Measurements from ENCODE around the gene CUX1.
A peak's percentile ranks its signal among the peaks of the same experiment; 100 is the strongest.
"Not testable (repeated sequence)": the region's sequence is repeated elsewhere in the genome, so short reads cannot be mapped to it uniquely, and the experiment has no call there.

Gene CUX1

DNA sequence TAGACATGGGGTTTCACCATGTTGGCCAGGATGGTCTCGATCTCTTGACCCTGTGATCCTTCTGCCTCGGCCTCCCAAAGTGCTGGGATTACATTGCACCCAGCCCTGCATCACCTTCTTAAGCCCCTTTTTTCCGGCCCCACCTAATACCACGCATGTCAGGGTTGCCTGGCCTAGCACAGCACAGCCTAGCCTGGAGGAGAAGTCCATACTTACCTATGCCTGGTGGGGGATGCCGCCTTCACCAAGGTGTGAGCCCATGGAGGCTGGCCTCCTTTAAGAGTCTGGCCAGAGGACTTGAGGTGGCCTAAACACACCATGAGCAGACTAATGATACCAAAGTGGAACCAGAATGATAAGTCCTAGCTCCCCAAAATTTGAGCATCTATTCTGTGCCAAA, 22.0 kb upstream of the CUX1 start:
- no peak for DNase-seq (ENCODE audit: low read depth)

DNA sequence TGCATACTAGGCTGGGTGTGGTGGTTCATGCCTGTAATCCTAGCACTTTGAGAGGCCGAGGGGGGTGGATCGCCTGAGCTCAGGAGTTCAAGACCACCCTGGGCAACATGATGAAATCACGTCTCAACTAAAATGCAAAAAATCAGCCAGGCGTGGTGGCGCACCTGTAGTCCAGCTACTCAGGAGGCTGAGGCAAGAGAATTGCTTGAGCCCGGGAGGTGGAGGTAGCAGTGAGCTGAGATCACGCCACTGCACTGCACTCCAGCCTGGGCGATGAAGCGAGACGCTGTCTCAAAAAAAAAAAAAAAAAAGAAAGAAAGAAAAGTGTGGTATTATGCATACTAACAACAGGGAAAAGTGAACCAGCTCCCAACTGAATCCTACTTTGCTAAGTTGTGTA, 19.3 kb upstream of the CUX1 start:
- not testable (repeated sequence) for DNase-seq (ENCODE audit: low read depth)

DNA sequence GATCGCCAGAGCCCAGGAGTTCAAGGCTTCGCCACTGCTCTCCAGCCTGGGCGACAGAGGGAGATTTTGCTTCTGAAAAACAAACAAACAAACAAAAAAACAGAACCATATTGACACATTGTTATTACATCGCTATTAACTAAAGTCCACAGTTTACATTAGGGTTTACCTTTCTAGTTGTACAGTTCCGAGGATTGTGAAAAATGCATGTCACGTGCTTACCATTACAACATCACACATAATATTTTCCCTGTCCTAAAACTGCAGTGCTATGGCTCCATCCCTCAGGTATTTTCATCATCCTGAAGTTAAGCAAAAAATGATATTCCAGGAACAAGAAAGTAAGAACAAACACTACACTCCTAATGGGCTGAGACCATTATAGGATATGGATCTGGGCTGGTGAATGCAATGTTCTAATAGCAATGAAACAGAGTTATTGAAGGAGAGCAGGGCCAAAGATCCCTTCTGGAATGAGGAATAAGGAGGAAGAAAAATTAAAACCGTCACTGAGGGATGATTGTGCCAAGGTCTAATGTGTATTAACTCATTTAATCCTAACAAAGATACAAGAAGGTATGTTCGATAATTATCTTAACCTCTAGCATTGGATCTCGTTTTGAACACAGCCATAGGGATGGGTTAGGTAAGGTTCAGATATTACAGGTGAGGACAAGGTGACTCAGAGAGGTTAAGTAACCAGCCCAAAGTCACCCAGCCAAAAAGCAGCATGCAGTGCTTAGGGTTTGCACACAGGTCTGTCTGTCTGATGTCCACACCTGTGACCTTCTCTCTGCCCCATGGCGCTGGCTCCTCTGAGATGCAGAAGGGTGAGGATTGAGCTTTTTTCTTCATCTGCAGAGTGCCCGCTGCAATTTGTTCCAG, 14.0 kb upstream of the CUX1 start:
- DNase-seq (ENCODE audit: low read depth): no peak

DNA sequence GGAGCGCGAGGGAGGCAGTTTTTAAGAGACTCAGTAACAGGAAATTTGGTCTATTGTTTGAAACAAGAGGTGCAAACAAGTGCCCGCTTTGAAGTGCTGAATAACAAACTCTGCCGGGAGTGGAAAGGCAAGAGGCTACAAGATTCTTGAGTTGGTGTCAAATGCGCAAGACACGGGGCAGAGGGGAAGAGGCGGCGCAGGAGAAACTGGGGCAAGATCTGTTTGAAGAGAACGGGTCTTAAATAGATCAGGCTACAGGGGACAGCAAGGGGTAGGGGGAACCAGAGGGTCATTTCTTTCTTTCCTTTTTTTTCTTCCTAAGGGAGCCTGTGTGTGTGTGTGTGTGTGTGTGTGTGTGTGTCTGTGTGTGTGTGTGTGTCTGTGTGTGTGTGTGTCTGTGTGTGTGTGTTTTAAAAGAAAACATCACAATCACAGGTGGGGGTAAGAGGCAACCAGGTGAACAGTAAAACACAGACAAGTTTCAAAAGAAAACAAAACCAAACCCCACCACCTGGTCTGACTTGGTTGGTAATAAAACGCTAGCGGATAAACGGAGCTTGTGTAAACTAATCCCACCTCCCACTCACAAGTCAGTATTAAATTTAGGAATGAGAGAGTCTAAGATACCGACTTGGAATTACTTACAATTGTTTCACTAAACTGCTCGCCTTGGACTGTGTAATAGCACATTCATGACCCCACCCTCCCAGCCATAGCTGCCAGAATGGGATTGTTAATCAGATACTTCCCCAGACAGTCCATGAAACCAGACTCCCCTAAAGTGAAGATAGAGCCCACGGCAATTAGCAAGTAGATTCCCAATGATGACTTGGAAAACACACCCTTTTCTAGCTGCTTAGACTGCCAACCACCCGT, 13.1 kb upstream of the CUX1 start:
- no peak for DNase-seq (ENCODE audit: low read depth)

DNA sequence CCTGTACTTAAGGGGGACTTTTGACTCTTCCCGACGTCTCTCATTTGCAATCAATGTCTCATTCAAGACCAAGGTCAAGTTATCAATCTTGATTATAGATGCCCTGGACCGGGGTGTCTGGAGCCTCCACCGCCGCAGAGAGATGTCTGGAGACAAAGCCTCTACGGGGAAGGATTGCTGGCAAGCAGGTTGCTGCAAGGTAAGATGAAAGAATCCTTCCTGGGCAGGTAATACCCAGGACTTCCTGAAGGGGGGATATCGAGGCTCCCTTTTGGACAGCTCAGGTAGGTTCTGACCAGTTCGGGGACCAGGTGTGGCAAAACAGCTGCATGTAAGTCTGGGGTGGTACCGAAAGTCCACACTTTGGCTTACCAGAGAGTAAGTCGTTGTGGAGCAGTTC, 12.5 kb upstream of the CUX1 start:
- DNase-seq (ENCODE audit: low read depth): no peak

DNA sequence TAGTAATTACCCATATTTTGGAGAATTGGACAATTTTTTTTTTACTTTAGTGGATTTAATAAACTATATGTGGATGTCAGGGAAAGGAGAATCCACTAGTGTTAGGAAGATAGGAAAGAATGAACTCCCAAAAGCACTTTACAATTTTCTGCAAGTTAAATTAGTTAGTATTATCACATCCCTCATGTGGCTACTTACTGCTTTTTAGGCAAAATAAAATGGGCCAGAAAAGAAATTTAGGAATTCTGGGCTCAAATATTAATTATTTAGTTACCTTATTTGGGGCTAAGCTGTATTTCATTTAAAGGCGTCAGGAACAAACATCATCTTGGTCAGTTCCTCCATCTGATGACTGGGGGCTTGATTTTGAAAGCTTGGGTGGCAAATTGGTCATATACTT, 4.8 kb upstream of the CUX1 start:
- DNase-seq (ENCODE audit: low read depth): no peak

DNA sequence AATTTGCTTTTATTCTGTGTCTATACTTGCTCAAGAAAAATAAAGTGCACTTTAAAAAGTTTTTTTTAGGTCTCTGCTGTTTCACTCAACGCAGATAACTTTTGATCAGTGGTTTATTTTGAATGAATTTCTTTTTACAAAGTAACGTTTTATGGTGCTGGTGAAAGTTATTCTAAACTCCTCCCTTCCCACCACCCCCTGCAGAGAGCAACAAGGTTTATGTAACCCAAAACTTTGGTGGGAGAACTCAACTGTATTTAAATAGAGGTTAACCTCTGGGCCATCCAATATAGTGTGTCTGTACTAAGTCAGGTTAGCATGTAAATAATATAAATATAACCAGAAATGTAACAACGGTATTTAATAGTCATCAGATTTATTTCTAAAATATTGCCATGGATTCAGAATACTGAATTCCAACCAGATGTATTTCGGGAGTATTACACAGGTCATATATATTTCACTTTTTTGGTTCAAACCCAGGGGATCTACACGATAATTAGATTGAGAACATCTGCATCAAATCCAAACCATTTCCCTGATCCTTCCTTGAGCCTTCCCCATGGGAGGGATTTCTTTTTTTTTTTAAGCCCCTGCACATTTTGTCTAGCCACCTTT, 3.9 kb upstream of the CUX1 start:
- DNase-seq (ENCODE audit: low read depth): no peak

DNA sequence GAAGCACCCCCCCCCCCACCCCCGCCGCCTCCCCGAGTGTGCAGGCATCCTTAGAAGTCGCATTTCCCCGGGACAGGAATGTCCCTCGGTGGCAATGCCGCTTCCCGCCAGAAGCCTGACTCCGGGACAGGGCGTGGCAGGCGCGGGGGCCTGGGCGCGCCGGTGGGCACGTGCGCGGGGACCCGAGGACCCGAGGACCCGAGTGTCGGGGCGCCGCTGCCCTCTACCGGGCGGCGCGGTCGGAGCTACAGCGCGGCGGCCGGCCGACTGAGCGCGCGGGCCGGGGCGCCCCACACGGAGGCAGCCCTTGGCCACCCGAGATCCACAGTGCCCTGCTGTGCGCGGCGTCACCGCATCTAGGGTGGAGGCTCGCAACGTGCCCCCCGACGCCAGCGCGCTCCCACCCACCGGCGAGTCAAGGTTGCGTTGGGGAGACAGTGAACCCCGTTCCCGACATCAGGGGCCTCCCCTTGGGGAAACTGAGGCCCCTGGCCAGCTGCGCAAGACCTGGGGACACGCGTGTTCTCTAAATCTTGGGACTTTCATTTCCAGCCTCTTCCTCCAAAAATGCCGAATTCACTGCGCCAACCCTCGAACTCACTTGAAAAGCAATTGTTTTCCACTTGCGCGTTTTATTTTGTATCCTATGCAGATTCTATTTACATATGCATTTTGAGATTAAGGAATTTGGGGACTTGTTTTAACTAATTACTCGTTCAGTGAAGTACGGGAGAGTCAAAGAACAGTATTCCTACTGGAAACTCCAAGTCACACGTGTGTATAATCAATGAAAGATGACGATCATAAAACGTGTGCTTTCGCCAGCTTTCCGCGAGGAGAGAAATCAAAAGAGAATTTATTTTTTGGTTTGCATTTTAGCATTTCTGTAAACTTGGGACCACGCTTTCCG, 3.1 kb upstream of the CUX1 start:
- DNase-seq (ENCODE audit: low read depth): no peak

DNA sequence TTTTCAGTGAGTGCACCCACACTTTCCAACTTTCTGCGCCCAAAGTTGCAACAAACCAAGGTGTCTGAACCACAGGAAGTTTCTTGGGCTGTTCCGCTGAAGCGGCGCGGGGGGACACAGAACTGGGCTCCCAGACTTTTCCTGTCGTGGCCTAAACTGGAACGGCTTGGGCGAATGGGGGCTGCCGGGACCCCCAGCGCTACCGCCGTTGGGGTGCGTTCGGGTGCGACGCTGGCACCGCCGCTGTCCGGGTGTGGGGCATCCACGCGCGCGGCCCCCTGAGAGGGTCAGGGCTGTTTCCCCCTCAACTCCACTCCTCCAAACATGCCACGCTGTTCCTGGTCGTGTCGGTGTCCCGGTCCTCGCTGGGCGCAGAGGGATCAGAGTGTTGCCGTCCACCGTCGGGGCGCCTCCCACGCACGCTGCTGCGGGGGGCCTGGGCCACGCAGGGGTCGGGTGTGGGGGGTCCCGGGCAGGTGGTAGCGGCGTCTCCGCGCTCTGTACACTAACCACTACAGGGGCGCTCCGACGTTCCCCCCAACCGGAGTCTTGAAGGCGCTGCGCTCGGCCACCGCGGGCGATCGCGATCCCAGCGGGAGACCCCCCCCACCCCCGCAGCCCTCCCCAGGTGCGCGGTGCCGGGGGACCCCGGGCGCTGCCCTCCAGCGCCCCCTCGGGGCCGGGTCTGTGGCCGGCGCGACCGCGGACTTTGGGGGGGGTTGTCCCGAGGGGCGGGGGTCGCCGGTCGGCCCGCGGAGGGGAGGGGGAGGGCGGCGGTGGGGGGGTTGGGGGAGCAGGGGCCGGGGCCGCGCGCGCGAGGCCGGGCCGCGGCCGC, 2.2 kb upstream of the CUX1 start:
- no peak for DNase-seq (ENCODE audit: low read depth)

DNA sequence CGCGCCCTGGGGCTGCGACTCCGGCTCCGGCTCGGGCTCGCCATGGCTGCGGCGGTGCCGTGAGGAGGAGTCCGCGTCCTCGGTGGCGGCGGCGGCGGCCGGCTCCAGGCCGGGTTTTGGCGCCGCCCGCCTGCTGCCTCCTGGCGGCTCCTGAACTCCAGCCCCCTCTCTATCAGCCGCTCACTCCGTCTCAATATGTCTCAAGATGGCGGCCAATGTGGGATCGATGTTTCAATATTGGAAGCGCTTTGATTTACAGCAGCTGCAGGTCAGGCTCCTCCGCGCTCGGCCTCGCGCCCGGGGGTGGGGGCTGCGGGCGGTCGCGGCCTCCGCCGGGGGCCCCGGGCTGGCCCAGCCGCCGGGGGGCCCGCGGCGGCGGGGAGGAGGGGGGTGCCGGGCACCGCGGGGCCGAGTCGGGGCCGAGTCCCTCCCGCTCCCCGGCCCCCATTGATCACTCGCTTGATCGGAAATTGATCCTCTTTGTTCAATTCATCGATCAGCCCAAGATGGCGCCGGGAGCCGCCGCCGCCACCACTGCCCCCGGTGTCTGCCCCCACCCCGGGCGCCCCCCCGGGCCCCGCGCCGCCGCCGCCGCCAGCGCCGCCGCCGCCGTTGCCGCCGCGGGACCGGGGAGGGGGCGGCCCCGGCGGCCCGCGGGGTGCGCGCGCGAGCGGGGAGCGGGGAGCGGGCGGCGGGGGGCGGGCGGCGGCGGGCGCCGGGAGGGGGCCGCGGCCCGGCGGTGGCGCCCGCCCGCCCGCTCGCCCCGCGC, 1.4 kb upstream of the CUX1 start:
- peak; percentile 51 for DNase-seq (ENCODE audit: low read depth)

DNA sequence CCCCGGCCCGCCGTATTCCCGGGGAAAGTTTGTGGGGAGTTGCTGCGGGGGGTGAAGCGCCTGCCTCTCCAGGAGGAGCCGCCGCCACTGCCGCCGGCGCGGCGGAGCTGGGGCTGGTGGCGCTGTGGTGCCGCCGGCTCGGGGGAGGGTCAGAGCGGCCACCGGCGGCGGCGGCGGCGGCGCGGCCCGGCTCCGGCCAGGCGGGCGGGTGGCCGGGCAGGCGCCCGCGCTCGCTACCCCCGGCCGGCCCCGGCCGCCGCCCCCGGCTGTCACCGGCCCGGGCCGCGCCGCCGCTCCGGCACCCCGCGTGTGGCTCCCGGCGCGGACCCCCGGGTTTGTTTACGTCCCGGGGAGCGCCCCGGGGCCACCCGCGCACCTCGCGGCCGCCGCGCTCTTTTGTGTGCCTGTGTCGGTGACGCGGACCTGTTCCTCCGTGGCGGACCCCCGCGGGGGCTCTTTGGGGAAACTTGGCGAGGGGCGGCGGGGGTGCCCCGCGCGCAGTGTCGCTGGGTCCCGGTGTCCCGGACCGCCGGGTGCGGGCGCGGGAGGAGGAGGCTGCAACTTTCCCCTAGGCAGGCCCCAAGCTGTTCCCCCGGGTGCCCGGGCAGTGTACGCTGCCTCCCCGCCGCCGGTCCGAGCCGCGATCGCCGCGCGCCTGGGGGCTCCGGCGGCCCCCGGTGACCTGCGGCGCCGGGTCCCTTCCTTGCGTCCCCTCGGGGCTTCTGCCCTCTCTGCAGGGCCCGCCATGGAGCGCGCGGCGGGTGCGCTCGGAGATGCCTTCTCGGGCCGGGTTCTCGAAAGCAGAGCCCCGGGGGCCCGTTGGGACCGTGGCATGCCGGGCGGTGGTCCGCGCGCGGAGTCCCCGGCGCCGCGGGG, 593 bp upstream of the CUX1 start:
- DNase-seq (ENCODE audit: low read depth): no peak

DNA sequence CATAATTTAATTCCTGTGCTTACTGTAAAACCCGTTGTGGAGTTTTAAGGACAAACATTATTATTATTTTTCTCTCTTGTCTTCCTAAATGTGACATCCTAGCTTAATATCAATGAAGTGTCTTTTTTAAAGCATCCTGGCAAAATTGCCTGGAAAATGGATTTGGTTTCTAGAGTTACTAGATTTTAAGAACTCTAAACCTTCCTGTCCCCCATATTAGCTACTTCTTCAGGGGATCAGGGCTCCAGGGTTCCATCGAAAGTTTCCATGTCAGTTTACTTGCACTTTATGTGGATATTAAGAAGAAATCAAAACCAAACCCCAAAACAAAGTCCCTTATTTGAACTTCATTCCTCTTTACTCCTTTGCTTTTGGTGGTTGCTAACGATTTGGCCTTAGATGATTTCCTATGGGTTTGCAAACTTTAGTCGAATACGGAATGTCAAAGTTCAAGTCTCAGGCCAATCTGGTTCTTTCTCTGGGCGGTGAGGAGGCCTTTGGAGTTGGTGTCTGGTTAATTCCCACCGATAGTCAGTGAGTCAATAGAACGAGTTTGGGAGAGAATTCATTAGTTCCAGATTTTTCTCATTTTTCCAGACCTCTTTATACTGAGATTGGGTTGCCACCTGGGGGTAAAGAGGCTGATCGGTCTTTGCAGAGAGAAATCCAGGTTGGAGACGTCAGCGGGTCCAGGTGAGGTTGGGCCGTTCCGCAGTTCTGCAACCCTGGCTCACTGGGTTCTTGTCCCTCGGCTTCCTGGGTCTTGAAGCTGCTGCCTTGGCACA, 1.1 kb downstream of the CUX1 start:
- no peak for DNase-seq (ENCODE audit: low read depth)

DNA sequence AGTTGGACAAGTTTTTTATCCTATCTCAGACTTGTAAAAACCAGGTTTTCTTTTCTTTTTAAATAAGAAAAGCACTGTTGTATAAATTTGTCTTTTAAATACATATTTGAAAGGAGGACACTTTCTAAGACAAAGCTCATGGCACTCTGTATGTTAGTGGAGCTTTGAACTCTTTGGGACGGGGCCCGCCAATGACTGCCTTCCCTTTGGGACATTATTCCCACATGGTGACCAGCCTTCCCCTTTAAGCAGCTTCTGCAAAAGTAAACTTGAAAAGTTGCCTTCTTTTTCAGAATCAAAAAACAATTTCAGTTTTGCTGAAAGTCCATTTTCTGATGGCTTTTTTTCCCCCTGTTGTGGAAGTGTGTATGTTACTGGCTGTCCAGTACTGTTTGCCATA, 1.8 kb downstream of the CUX1 start:
- no peak for DNase-seq (ENCODE audit: low read depth)

DNA sequence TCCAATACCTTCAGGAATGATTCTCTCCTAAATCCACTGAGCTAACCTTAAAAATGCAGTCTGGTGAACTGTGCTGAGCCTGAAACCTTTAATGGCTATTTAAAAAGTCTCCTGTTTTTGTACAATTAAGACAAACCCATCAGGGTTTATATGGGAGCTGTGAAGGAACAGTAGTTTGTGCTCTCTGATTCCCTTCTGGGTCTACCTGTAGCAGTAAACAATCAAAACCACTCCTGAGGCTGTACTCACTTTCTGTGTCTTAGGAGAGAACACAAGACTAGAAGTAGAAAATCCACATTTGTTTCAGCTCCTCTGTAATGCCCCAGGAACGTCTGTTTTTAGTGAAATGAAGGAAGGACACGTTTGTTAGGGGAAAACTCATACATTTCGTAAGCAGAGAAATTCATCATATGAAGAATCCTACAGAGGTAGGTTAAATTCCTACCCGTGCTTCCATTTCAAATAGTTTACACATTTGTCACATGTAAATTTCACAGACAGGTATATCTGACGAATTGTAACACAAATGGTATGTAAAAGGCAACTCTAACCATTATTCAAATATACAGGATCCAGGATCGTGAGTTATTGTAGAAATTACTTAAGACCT, 2.6 kb downstream of the CUX1 start:
- DNase-seq (ENCODE audit: low read depth): no peak

DNA sequence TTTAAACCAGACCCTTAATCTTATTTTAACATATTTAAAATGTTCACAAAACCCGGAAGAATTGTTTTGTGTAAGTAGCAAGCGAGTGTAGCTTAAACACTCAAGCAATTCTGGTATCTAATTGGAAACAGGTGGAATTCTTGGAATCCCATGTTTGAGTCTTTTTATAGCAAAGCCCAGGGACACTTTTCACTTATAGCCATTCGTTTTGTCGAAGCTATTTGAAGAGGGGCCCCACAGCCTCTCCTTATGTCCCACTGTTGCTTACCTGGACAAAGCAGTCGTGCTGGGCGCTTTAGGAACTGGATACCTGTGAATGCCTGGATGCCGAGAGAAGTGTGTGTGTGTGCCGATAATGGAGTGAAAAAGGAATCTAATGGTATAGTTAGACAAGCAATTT, 3.3 kb downstream of the CUX1 start:
- peak; percentile 23 for DNase-seq (ENCODE audit: low read depth)

DNA sequence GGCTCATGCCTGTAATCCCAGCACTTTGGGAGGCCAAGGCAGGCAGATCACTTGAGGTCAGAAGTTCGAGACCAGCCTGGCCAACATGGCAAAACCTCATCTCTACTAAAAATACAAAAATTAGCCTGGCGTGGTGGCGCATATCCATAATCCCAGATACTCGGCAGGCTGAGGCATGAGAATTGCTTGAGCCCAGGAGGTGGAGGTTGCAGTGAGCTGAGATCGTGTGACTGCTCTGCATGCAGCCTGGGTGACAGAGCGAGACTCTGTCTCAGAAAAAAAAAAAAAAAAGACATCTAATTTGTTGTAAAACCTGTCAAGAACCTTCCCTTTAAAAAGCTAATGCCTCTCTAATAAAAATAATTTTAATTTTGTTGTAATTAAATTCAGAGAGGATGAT, 5.2 kb downstream of the CUX1 start:
- not testable (repeated sequence) for DNase-seq (ENCODE audit: low read depth)

DNA sequence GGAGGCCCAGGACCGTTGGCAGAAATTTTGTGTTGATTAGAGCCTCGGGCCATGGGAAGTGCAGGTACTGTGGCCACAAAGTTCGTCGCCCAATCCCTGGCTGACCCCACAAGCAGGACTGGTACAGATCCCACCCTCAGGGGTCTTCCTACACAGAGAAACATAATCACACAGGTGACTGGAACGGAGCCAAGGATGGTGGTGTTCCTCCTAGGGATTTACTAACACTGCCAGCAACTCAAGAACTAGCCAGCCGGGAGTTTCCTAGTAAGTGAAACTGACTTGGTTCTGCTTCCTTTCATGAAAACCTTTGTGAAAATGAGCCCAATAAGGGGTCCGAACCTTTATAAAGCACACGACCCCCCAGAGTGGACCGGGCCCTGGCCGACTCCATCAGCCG, 5.7 kb downstream of the CUX1 start:
- no peak for DNase-seq (ENCODE audit: low read depth)

DNA sequence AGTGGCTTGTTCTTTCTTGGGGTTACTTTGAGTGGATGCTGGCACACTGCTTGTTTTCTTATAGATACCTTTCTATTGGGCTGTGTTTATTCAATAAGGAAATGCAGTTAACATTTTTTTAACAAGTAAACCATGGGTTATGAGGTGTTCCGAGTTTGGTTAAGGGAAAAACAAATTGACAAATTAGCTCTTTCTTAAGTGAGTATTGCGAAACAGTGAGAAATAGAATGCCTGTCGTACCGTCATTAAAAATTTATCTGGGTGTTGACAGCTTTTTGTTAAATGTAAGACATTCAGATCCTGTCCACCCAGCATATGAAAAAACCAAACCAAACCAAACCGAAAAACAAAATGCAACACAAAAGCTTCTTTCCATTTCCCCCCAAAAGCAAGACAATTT, 6.2 kb downstream of the CUX1 start:
- DNase-seq (ENCODE audit: low read depth): no peak
